Measurements from ENCODE around the gene GAB1.

The GAB1 gene
- total RNA-seq = 0.58 to 0.69 (median 0.61) reads per million in 3 donors

DNA sequence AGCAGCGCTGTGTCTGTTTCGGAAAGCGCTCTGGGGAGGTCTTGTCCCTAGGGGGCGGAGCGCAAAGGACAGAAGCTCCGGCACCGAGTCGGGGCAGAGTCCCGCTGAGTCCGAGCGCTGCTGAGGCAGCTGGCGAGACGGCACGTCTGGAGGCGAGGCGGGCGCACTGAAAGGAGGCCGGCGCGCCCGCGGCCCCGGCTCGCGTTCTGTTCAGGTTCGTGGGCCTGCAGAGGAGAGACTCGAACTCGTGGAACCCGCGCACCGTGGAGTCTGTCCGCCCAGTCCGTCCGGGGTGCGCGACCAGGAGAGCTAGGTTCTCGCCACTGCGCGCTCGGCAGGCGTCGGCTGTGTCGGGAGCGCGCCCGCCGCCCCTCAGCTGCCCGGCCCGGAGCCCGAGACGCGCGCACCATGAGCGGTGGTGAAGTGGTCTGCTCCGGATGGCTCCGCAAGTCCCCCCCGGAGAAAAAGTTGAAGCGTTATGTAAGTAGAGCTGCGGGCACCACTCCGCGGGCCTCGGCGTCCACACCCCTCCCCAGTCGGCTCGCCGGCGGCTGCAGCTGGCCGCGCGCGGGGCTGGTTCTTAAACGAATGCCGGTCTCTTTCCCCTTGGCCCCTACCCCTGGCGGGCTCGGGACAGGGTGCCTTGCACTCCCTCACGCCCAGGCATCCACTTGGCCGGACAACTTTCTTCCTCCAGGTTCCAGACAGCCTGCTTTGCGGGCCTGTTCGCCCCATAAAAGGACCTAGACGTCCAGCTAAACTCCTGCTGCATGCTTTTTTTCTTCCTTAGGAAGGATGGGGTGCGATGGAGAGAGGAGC, at the start of gene GAB1:
TSS of gene GAB1 (plus strand) at position 96 of the 819 bp plus-strand sequence. CDS start at position 409, 313 bp downstream.
- Histone ChIP-seq H3K36me3 (ENCODE audit: control insufficient read depth, insufficient read depth, low read length) (no peaks in the 10 kb centered on the region), H3K27me3 (replicated peaks; ENCODE audit: control insufficient read depth, insufficient read depth, low read length, poor library complexity, severe bottlenecking) (peaks cover 20% of the 10 kb centered on the region), H3K4me1 (ENCODE audit: control insufficient read depth, insufficient read depth, low read length, poor library complexity, severe bottlenecking) (peaks cover 4% of the 10 kb centered on the region), H3K9me3 (ENCODE audit: control insufficient read depth, low read length) (no peaks in the 10 kb centered on the region), H3K4me3 (ENCODE audit: insufficient read depth, low read depth, low read length, poor library complexity, severe bottlenecking) (peak within 1 kb of the TSS; percentile 57), H3K27ac (ENCODE audit: insufficient read depth, low read length, poor library complexity, severe bottlenecking) (no peak within 1 kb of the TSS)
- no peak for DNase-seq

DNA sequence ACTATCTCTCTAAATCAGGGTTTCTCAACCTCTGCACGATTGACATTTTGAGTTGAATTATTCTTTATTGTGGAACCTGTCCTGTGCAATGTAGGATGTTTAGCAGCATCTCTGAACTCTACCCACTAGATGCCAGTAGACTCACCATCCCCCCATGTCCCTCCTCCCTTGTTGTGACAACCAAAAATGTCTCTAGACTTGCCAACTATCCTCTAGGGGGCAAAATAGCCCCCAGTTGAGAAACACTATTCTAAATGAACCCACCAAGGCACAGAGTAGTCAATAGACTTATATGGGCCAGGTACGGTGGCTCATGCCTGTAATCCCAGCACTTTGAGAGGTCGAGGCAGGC, 49.1 kb upstream of the GAB1 start:
- Histone ChIP-seq H3K27ac (ENCODE audit: insufficient read depth, low read length, poor library complexity, severe bottlenecking) (no peak overlapping the region), H3K9me3 (ENCODE audit: control insufficient read depth, low read length) (no peaks in the 10 kb centered on the region), H3K4me3 (ENCODE audit: insufficient read depth, low read depth, low read length, poor library complexity, severe bottlenecking) (no peak overlapping the region), H3K36me3 (ENCODE audit: control insufficient read depth, insufficient read depth, low read length) (no peaks in the 10 kb centered on the region), H3K27me3 (replicated peaks; ENCODE audit: control insufficient read depth, insufficient read depth, low read length, poor library complexity, severe bottlenecking) (no peaks in the 10 kb centered on the region), H3K4me1 (ENCODE audit: control insufficient read depth, insufficient read depth, low read length, poor library complexity, severe bottlenecking) (no peaks in the 10 kb centered on the region)
- DNase-seq = no peak

DNA sequence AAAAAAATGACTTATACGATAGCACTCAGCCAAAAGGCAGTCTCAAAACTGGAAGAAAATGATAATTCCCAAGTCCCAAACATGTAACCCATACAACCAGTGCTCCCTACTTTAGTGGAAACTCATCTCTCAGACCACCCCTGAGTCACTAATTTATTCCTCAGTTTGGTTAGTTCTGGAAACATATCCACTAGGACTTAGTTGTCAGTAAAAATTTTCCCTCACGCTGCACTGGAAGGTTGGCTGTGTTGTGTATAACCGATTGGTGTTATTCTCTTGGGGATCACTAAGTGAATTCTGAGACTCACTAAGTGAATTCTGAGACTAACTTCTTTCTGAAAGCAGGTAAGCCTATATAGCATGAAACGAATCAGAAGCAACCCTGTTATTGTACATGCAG, 48.5 kb upstream of the GAB1 start:
- DNase-seq = no peak
- H3K36me3 ChIP-seq (ENCODE audit: control insufficient read depth, insufficient read depth, low read length) = no peaks in the 10 kb centered on the region
- H3K9me3 ChIP-seq (ENCODE audit: control insufficient read depth, low read length) = no peaks in the 10 kb centered on the region
- H3K27me3 ChIP-seq (replicated peaks; ENCODE audit: control insufficient read depth, insufficient read depth, low read length, poor library complexity, severe bottlenecking) = no peaks in the 10 kb centered on the region
- H3K4me3 ChIP-seq (ENCODE audit: insufficient read depth, low read depth, low read length, poor library complexity, severe bottlenecking) = no peak overlapping the region
- no peak overlapping the region for H3K27ac ChIP-seq (ENCODE audit: insufficient read depth, low read length, poor library complexity, severe bottlenecking)
- no peaks in the 10 kb centered on the region for H3K4me1 ChIP-seq (ENCODE audit: control insufficient read depth, insufficient read depth, low read length, poor library complexity, severe bottlenecking)

DNA sequence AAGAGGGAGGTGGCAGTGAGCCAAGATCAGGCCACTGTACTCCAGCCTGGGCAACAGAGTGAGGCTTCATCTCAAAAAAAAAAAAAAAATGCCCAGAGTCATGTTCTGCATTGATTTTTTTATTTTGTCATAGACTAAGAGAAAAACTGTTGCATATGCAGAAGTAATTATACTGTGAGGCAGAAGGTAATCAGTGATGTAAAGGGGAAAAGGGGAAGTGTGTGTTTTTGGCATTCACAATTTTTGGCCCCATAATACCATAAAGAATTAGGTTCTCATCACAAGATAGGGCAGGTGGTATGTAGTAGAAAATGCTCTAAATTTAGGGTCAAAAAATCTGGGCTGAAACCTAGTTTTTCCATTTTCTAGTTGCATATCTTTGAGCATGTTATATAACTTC, 47.3 kb upstream of the GAB1 start:
- no peak for DNase-seq
- H3K4me1 ChIP-seq (ENCODE audit: control insufficient read depth, insufficient read depth, low read length, poor library complexity, severe bottlenecking) = no peaks in the 10 kb centered on the region
- no peak overlapping the region for H3K27ac ChIP-seq (ENCODE audit: insufficient read depth, low read length, poor library complexity, severe bottlenecking)
- H3K27me3 ChIP-seq (replicated peaks; ENCODE audit: control insufficient read depth, insufficient read depth, low read length, poor library complexity, severe bottlenecking) = no peaks in the 10 kb centered on the region
- no peaks in the 10 kb centered on the region for H3K9me3 ChIP-seq (ENCODE audit: control insufficient read depth, low read length)
- H3K4me3 ChIP-seq (ENCODE audit: insufficient read depth, low read depth, low read length, poor library complexity, severe bottlenecking) = no peak overlapping the region
- no peaks in the 10 kb centered on the region for H3K36me3 ChIP-seq (ENCODE audit: control insufficient read depth, insufficient read depth, low read length)

DNA sequence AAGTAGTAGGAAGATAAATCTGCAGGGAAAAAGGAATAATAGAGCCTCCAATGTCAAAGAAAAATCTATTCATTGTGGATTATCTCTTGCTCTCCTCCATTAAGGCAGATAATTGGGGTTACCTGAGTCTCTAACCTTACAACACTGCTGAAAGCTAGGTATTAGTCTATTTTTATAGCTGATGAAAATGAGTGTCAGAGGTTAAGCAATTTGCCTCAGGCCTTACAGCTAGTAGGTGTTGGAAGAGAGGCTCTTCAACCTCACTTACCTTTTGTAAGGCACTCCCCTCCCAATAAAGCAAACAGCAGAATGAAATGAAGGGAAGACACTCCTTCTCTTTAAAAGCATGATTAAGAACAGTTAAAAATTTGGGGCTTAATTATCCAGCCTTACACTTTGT, 45.4 kb upstream of the GAB1 start:
- H3K27me3 ChIP-seq (replicated peaks; ENCODE audit: control insufficient read depth, insufficient read depth, low read length, poor library complexity, severe bottlenecking) = no peaks in the 10 kb centered on the region
- H3K27ac ChIP-seq (ENCODE audit: insufficient read depth, low read length, poor library complexity, severe bottlenecking) = no peak overlapping the region

DNA sequence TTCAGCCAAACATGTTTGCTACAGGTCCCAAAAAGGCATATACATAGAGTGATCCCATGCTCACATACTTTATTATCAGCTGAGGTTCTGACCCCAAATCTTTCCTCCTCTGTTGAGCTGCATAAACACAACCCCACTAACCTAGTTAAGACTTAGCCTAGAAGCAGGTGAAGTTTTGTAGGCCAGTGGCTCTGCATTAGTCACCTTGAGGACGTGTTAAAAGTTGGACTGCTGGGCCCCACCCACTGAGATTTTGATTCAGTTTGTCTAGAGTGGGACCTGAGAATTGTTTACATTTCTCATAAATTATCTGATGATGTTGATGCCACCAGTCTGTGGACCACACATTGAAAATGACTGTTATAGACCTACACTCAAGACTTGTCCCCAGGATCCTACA, 43.8 kb upstream of the GAB1 start:
- H3K9me3 ChIP-seq (ENCODE audit: control insufficient read depth, low read length) = no peaks in the 10 kb centered on the region
- H3K4me1 ChIP-seq (ENCODE audit: control insufficient read depth, insufficient read depth, low read length, poor library complexity, severe bottlenecking) = no peaks in the 10 kb centered on the region
- H3K27me3 ChIP-seq (replicated peaks; ENCODE audit: control insufficient read depth, insufficient read depth, low read length, poor library complexity, severe bottlenecking) = no peaks in the 10 kb centered on the region
- no peak for DNase-seq
- no peak overlapping the region for H3K4me3 ChIP-seq (ENCODE audit: insufficient read depth, low read depth, low read length, poor library complexity, severe bottlenecking)
- no peaks in the 10 kb centered on the region for H3K36me3 ChIP-seq (ENCODE audit: control insufficient read depth, insufficient read depth, low read length)
- no peak overlapping the region for H3K27ac ChIP-seq (ENCODE audit: insufficient read depth, low read length, poor library complexity, severe bottlenecking)

More for the DNA sequence above, 45.4 kb upstream of the GAB1 start:
- Histone ChIP-seq H3K4me3 (ENCODE audit: insufficient read depth, low read depth, low read length, poor library complexity, severe bottlenecking) (no peak overlapping the region), H3K36me3 (ENCODE audit: control insufficient read depth, insufficient read depth, low read length) (no peaks in the 10 kb centered on the region), H3K4me1 (ENCODE audit: control insufficient read depth, insufficient read depth, low read length, poor library complexity, severe bottlenecking) (no peaks in the 10 kb centered on the region), H3K9me3 (ENCODE audit: control insufficient read depth, low read length) (no peaks in the 10 kb centered on the region)
- no peak for DNase-seq

DNA sequence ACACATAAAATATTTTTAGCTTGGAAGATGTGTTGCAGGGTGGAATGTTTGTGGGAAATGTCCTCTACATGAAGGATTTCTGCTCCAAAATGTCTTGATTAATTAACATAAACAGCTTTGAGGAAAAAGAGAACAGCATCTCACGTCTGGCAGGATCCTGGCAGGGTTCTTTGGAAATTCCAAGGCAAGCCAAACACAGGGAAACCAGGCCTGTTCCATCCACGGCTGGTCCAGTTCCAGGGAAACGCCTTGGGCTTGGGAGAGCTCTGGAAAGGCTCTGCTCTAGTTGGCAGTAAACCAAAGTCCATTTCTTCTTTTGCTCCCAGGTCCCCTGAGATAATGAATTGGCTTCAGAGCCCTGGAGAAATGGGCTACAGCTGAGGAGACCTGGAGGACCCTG, 42.4 kb upstream of the GAB1 start:
- Histone ChIP-seq H3K9me3 (ENCODE audit: control insufficient read depth, low read length) (no peaks in the 10 kb centered on the region), H3K4me1 (ENCODE audit: control insufficient read depth, insufficient read depth, low read length, poor library complexity, severe bottlenecking) (no peaks in the 10 kb centered on the region), H3K4me3 (ENCODE audit: insufficient read depth, low read depth, low read length, poor library complexity, severe bottlenecking) (no peak overlapping the region), H3K36me3 (ENCODE audit: control insufficient read depth, insufficient read depth, low read length) (no peaks in the 10 kb centered on the region), H3K27me3 (replicated peaks; ENCODE audit: control insufficient read depth, insufficient read depth, low read length, poor library complexity, severe bottlenecking) (no peaks in the 10 kb centered on the region), H3K27ac (ENCODE audit: insufficient read depth, low read length, poor library complexity, severe bottlenecking) (no peak overlapping the region)
- DNase-seq = no peak

DNA sequence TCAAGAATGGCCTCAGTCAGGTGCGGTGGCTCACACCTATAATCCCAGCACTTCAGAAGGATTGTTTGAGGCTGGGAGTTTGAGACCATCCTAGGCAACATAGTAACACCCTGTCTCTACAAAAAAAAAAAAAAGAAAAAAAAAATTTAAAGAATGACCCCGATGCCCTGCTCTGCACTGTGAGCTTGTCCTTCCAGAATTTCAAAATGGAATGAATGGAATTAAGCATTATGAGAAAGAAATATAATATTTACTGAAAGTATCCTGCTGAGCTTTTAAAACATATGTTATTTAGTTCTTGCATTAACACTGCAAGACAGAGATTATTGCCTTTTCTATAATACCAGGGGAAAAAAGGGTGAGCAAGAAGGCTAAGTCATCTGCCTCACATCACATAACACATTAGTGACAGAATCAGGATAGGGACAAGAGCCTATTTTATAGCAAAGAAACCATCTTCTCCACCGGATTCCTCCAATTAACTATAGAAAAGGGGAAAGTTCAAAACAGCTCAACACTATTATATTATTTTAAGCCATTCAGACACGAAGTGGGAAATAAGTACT, 41.9 kb upstream of the GAB1 start:
- Histone ChIP-seq H3K9me3 (ENCODE audit: control insufficient read depth, low read length) (no peaks in the 10 kb centered on the region), H3K4me1 (ENCODE audit: control insufficient read depth, insufficient read depth, low read length, poor library complexity, severe bottlenecking) (no peaks in the 10 kb centered on the region), H3K36me3 (ENCODE audit: control insufficient read depth, insufficient read depth, low read length) (no peaks in the 10 kb centered on the region), H3K4me3 (ENCODE audit: insufficient read depth, low read depth, low read length, poor library complexity, severe bottlenecking) (no peak overlapping the region), H3K27me3 (replicated peaks; ENCODE audit: control insufficient read depth, insufficient read depth, low read length, poor library complexity, severe bottlenecking) (no peaks in the 10 kb centered on the region), H3K27ac (ENCODE audit: insufficient read depth, low read length, poor library complexity, severe bottlenecking) (no peak overlapping the region)
- no peak for DNase-seq

DNA sequence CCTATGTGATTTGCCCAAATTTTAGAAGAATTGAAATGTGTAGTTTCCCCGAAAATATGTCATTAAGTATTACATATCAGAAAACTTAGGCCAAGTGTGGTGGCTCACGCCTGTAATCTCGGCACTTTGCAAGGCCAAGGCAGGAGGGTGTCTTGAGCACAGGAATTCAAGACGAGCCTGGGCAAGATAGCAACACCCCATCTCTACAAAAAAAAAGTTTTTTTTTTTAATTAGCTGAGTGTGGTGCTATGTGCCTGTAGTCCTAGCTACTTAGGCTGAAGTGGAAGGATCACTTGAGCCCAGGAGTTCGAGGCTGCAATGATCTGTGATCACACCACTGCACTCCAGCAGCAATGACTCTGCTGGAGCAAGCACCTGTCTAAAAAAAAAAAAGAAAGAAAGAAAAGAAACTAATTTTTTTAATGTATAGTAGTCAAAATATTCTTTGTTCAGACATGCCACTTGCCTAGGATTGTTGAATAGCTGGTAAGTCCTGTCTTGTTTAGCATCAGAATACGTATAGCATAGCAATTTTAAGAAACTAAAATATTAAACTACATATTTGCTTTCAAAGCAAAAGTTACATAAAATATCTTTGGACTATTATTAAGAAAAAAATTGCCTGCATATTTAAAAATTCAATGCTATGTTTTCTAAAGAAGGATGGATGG, 40.1 kb upstream of the GAB1 start:
- no peak for DNase-seq
- H3K4me1 ChIP-seq (ENCODE audit: control insufficient read depth, insufficient read depth, low read length, poor library complexity, severe bottlenecking) = no peaks in the 10 kb centered on the region
- H3K4me3 ChIP-seq (ENCODE audit: insufficient read depth, low read depth, low read length, poor library complexity, severe bottlenecking) = no peak overlapping the region
- no peak overlapping the region for H3K27ac ChIP-seq (ENCODE audit: insufficient read depth, low read length, poor library complexity, severe bottlenecking)
- no peaks in the 10 kb centered on the region for H3K27me3 ChIP-seq (replicated peaks; ENCODE audit: control insufficient read depth, insufficient read depth, low read length, poor library complexity, severe bottlenecking)
- no peaks in the 10 kb centered on the region for H3K9me3 ChIP-seq (ENCODE audit: control insufficient read depth, low read length)
- no peaks in the 10 kb centered on the region for H3K36me3 ChIP-seq (ENCODE audit: control insufficient read depth, insufficient read depth, low read length)

DNA sequence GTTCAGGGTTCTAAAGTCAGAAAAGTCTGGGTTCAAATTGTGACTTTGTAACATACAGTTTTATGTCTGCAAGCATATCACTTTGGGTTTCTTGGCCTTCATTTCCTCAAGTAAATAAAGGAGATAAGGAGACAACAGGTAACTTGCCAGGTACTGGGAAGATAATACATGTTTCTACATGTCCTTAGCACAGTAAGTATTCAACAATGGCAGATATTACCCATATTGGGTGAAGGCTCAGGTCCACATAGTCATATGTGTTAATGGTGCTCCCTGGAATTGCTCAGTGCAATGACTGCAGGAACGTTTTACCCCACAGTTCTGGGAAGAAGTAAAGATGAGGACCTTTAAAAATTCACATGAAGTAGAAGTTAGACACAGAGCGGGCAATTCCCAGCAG, 35.8 kb upstream of the GAB1 start:
- no peak overlapping the region for H3K4me3 ChIP-seq (ENCODE audit: insufficient read depth, low read depth, low read length, poor library complexity, severe bottlenecking)
- H3K4me1 ChIP-seq (ENCODE audit: control insufficient read depth, insufficient read depth, low read length, poor library complexity, severe bottlenecking) = no peaks in the 10 kb centered on the region
- no peaks in the 10 kb centered on the region for H3K27me3 ChIP-seq (replicated peaks; ENCODE audit: control insufficient read depth, insufficient read depth, low read length, poor library complexity, severe bottlenecking)
- no peaks in the 10 kb centered on the region for H3K9me3 ChIP-seq (ENCODE audit: control insufficient read depth, low read length)
- no peak overlapping the region for H3K27ac ChIP-seq (ENCODE audit: insufficient read depth, low read length, poor library complexity, severe bottlenecking)
- H3K36me3 ChIP-seq (ENCODE audit: control insufficient read depth, insufficient read depth, low read length) = no peaks in the 10 kb centered on the region
- DNase-seq = no peak
